ENCODE measurements around the gene EEA1. TPM values are rescaled to one million over a fixed set of nuclear protein-coding genes. Genes with fewer than 3 reads are reported as not detected.

The EEA1 gene
- total and polyA plus RNA-seq, 10 of the 15 experiments (the other 5 are each of a cell fraction or from before 2014, with no cell fraction given), result 5.5 to 40.3 (median 13.5) TPM

DNA sequence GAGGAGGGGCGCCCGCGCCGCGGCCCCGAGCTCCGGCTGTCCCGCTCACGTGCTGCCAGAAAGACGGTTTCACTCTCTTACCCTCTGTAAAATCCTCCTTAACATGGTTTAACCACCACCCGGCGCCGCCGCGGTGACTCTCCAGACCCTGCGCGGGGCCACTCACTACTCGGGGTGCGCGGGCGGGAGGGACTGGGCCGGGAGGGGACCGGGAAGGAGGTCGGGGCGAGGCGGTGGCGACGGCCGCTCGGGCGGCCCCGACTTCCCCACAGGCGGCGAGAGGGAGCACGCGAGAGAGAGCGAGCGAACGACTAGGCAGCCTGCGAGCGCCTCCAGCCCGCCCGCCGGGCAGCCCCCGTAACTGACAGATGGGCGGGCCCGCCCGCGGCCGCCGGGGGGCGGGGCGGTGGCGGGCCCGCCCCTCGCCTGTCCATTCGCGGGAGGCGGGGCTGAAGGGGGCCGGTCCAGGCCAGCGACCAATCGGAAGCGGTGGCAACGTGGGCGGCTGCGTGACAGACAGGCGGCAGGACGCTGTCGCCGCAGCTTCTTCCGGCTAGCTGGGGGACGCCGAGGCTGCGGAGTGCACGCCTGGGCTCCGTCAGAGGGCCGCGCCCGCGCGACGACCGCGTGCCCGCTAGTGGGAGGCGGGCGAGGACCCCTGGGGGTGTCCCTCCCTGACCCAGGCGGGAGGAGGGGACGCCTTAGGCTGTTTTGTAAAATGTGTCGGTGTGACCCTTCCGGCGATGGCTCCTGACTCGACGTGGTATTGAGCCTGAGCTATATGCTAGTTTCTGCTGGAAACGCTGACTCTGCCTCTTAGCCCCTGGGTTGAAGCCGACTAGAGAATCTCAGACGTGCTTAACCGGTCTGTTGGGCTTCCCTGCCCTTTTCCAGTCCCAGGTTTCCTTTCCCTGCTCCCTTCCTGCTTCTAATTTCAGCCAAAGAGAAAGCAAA lies at the start of gene EEA1 (continued):
- peak in 2 of 3 experiments; percentile 29 to 31; a peak in 3 of 6 replicates for TF ChIP-seq CTCF (IDR thresholded peaks at IDR 0.05 in 2 of 3, conservative IDR thresholded peaks at IDR 0.05 in 1 of 3; ENCODE audit: control insufficient read depth in 2 of 3, extremely low read depth in 1 of 3, insufficient read depth in 1 of 3, low read depth in 3 of 3, low read length in 3 of 3)
- peak; percentile 96 for TF ChIP-seq POLR2AphosphoS5 (IDR thresholded peaks at IDR 0.05; ENCODE audit: low read length)
- TF ChIP-seq STAT3 (IDR thresholded peaks at IDR 0.05; ENCODE audit: low read depth, low read length), result no peak
- TF ChIP-seq ZNF592 (IDR thresholded peaks at IDR 0.05), result peak; percentile 14; the same call in 1 of the 2 replicates
- TF ChIP-seq SIX5 (IDR thresholded peaks at IDR 0.05; ENCODE audit: low read depth, low read length, severe bottlenecking), result no peak
- no peak for TF ChIP-seq REST (IDR thresholded peaks at IDR 0.05; ENCODE audit: low read depth, low read length)
- TF ChIP-seq ASH2L (IDR thresholded peaks at IDR 0.05; ENCODE audit: borderline replicate concordance, low read depth), result peak; percentile 54; the same call in 1 of the 2 replicates
- TF ChIP-seq, protein P1, sequence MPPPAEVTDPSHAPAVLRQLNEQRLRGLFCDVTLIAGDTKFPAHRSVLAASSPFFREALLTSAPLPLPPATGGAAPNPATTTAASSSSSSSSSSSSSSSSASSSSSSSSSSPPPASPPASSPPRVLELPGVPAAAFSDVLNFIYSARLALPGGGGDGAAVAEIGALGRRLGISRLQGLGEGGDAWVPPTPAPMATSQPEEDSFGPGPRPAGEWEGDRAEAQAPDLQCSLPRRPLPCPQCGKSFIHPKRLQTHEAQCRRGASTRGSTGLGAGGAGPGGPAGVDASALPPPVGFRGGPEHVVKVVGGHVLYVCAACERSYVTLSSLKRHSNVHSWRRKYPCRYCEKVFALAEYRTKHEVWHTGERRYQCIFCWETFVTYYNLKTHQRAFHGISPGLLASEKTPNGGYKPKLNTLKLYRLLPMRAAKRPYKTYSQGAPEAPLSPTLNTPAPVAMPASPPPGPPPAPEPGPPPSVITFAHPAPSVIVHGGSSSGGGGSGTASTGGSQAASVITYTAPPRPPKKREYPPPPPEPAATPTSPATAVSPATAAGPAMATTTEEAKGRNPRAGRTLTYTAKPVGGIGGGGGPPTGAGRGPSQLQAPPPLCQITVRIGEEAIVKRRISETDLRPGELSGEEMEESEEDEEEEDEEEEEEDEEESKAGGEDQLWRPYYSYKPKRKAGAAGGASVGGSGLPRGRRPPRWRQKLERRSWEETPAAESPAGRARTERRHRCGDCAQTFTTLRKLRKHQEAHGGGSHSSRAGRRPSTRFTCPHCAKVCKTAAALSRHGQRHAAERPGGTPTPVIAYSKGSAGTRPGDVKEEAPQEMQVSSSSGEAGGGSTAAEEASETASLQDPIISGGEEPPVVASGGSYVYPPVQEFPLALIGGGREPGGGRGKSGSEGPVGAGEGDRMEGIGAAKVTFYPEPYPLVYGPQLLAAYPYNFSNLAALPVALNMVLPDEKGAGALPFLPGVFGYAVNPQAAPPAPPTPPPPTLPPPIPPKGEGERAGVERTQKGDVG (CRISPR knock-in tag; IDR thresholded peaks at IDR 0.05), result no peak
- TF ChIP-seq SIN3A (IDR thresholded peaks at IDR 0.05; ENCODE audit: low read depth, low read length), result peak; percentile 55
- no peak for TF ChIP-seq EZH2 (IDR thresholded peaks at IDR 0.05; ENCODE audit: borderline replicate concordance, control insufficient read depth, low read depth, low read length)
- TF ChIP-seq TCF7 (IDR thresholded peaks at IDR 0.05; ENCODE audit: borderline replicate concordance), result no peak
- TF ChIP-seq, protein P2, sequence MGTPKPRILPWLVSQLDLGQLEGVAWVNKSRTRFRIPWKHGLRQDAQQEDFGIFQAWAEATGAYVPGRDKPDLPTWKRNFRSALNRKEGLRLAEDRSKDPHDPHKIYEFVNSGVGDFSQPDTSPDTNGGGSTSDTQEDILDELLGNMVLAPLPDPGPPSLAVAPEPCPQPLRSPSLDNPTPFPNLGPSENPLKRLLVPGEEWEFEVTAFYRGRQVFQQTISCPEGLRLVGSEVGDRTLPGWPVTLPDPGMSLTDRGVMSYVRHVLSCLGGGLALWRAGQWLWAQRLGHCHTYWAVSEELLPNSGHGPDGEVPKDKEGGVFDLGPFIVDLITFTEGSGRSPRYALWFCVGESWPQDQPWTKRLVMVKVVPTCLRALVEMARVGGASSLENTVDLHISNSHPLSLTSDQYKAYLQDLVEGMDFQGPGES (IDR thresholded peaks at IDR 0.05), result peak; percentile 63; the same call in 1 of the 2 replicates
- no peak for TF ChIP-seq SREBF1 (IDR thresholded peaks at IDR 0.05; ENCODE audit: low read length)
